Hepatic stellate cell (primary cell): ENCODE measurements around the gene PPP1R37.
"Not testable (repeated sequence)": the region's sequence is repeated elsewhere in the genome, so short reads cannot be mapped to it uniquely, and the experiment has no call there.

Source experiments
- DNase-seq: peaks from one replicate; pipeline ENCODE4 v3.0.0; 2011; ENCODE audit warnings: low spot score

The PPP1R37 gene

DNA sequence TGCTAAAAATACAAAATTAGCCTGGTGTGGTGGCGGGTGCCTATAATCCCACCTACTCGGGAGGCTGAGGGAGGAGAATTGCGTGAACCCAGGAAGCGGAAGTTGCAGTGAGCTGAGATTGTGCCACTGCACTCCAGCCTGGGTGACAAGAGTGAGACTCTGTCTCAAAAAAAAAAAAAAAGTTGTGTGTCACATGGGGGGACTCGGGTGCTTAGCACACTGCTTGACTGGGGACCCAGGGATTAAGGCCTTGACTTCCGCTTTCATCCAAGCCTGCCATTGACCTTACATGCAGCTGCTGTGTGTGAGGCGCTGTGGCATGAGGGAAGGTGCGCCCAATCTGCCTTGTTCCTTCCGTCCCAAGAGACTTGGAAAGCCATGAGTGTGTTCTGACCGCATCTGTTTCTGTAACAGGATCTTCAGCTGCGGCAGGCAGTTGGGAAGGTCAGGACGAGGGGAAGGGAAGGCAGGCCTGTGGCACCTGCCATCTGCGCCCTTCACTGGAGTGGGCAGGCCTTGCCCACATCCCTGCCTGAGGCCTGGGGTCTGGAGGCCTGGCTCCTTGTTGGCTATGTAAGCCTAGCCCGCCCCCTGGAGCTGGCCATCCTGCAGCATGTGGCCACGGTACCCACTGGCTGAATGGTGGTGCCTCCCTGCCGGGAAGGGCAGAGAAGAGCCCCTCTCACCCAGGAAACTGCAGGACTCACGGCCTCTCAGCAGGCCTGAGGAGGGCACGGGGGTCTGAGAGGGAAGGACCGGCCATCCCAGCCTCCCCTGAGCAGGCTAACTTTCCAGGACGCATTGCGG lies 23.0 kb downstream of the PPP1R37 start:
- DNase-seq, result no peak

GRCh38 chr19:45117167-45117594 lies 24.2 kb downstream of the PPP1R37 start:
- no peak for DNase-seq

DNA sequence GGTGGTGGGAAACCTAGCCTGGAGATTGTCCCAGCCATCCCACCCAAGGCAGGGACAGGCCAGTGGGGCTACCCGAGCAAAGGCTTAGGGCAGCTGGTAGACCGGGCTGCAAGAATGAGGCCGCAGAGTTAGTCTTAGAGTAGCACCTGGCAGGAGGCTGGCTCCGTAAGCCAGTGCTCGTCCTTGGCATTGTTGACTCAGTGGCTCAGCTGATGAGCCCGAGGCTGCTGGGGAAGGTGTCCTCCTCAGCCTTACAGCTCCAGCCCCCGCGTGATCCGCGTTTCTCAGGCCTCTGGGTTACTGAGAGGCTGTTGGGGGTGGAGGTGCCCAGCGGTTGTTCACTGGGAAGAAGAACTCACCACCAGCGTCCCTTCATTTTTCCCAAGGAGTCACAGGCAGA lies 24.7 kb downstream of the PPP1R37 start:
- no peak for DNase-seq

DNA sequence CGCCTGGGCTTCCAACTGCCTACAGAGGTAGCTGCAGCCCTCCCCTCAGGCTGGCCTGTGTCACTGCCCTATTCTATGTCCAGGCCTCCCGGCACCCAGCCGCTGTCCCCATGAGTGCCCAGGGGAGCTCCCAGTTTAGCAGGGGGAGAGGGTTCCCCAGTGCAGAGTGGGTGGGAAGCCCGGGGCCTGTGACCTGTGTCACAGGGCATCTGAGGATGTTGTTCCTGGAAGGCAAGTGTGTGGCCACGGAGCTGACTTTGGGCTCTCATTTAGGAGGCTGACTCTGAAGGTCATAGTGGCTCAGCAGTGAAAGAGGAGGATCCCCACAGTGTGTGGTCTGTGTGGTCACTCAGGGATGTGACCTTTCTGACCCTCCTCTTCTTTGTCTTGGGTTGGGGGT lies 25.1 kb downstream of the PPP1R37 start:
- DNase-seq, result no peak

DNA sequence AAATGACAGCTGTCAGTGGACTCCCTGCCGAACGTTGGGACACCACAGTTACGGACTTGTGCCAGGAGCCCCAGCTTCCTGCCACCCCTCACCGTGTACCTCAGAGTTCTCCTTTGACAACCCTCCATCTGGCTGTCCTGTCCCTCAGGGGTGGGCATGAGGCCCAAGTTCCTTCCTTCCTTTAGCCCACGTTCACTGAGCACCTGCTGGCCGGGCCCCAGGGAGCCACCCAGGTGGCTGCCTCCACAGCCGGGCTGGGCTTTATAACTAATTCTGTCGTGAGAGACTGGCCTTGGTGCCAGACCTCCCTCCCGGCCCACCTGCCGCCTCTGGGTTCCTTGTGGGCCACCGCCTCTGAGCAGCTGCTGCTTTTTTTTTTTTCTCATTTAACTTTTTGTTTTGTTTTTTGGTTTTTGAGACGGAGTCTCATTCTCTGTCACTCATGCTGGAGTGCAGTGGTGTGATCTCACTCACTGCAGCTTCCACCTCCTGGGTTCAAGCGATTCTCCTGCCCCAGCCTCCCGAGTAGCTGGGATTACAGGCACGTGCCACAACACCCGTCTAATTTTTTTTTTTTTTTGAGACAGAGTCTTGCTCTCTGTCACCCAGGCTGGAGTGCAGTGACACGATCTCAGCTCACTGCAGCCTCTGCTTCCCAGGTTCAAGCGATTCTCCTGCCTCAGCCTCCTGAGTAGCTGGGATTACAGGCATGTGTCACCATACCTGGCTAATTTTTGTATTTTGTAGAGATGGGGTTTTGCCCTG lies 25.8 kb downstream of the PPP1R37 start:
- DNase-seq, result not testable (repeated sequence)

DNA sequence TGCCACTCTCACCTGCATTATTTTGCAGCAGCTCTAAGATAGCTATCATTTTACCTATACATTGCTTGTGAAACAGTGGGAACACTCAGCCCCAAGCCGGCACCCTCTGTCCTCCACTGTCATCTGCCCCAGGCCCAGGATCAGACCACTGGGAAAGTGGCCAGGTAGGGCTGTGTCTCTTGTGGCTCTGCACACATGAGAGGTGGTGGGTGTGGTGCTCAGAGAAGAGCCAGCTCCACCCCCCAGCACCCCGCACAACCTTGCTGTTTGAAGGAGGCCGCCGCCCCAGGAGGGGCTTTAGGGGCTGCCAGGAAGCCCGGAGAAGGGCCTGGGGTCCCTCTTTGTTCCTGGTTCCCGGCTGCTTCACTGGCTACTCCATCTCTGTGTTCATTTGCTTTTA lies 26.6 kb downstream of the PPP1R37 start:
- no peak for DNase-seq

GRCh38 chr19:45121827-45122345 lies 28.9 kb downstream of the PPP1R37 start:
- DNase-seq, result no peak

- DNase-seq, result no peak
Measured at GRCh38 chr19:45122832-45123231, 29.9 kb downstream of the PPP1R37 start.

DNA sequence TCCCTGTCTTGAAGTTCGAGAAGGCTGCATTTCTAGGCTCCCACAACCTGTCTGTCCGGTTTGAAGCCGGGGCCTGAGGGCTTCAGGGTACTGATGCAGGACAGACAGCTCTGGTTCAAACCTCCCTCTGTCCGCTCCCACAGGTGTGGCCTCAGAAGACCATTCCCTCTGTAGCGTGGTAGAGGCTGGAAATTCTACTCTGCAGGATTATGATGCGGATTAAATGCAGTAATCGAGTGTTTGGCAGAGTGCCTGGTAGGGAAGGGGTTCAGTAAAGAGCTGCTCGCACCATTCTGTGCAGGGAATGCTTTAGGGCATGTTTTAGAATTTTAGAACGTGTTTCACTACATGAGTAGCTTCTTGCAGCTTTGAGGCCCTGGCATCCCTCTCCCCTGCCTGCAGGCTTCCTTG lies 30.5 kb downstream of the PPP1R37 start:
- no peak for DNase-seq

DNA sequence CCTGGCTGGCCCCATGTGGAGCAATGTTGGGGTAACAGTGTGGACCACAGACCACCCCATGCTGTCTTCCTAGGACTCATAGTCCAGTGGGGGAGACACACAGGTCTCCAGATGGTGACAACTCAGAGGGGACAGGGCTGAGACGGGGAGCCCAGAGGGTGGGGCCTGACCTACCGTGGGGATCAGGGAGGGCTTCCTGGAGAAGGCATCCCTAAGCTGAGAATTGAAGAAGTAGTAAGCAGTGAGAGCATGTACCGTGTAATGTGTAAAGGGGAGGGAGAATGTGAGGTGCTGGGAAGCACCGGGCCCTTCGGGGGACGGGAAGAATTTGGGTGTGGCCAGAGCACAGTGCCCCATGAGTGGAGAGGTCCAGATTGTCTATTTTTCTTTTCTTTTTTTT lies 31.0 kb downstream of the PPP1R37 start:
- no peak for DNase-seq

DNA sequence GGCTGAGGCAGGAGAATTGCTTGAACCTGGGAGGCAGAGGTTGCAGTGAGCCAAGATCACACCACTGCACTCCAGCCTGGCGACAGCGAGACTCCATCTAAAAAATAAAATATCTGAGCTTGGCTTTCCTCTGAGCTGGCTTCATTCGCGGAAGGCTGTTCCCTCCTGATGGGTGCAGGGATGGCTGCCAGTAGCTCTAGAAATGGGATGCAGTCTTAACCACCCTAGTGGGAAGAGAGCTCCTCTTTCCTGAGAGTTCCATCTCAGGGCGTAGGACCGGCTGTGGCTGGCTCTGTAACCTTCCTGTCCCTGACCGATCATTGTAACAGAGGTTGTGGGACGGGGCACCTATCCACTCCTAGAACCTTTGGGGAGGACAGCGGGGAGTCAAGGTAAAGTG lies 32.4 kb downstream of the PPP1R37 start:
- no peak for DNase-seq

DNA sequence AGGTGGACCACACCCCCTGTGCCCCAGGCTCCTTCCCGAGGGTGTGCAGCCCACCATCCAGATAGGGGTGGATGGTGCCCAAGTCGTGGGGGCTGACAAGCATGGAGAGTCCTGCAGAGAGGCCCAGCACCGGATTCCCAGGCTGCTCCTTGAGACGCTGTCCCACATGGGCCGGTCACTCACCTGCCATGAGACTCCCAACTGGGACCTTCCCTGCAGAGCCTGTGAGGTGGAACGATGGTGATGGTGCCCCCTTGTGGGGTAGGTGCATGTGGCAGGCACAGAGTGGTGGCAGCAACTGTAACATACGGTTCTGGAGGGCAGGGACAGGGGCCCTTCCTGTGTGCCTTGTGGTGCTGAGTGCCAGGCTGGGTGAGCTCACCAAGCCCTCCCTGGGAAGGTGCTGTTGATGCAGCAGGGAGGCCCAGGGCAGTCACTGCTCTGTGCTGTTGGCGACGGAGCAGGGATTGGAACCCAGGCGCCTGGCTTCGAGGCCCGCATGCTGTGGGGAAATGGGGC lies 33.1 kb downstream of the PPP1R37 start:
- DNase-seq, result peak; percentile 67

DNA sequence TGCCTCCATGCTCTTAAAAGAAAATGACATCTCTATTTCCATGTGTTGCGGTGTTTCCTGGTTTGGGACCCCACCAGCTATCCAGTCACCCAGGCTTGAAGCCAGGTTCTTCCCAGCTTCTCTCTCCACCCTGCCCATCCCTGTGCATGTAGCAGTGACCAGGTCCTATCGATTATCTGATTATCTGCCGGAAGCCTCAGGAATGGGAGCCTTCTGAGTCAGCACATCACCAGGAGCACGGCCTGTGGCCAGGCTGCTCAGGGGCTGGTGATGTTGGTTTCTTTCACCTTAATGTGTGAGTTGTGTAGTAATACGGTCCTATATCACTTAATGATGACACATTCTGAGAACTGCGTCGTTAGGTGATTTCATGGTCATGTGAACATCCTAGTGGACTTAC lies 33.7 kb downstream of the PPP1R37 start:
- no peak for DNase-seq

DNA sequence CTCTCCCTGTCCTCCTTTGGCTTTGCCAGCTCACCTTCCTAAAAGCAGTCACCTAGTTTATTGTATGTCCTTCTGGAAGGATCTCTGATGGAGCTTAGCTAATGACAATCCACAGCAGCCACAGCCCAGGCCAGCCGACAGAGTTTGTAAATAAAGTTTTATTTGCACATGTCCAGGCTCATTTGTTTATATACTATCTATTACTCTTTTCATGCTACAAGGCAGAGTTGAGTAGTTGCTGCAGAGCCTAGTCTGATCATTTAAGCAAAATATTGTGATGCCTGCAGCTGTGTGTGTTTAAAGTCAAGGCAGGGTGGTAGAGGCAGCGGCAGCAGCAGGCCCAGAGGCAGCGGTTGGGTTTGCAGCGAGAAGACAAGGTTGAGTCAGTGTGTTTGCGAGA lies 35.2 kb downstream of the PPP1R37 start:
- DNase-seq, result no peak

- DNase-seq, result no peak
Measured at GRCh38 chr19:45128806-45129205, 35.8 kb downstream of the PPP1R37 start.

DNA sequence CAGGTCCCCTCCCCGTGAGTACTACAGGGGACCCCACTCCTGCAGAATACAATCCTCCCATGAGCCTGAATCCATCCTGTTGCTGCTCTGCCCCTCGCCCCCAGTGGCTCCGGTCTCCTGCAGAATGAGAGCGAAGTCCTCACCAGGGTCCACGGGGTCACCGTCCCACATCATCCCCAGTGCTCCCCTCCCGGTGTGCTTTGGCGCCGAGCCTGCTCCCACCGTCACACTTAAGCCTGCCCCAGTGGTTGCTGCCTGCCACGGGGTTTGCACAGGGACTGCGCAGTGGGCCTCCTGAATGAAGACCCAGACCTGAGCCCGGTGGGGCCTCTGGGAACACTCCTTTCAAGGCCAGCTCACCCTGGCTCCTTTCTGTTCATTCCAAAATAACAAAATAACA lies 37.3 kb downstream of the PPP1R37 start:
- DNase-seq, result no peak

GRCh38 chr19:45130888-45131615 lies 38.1 kb downstream of the PPP1R37 start:
- DNase-seq, result no peak

DNA sequence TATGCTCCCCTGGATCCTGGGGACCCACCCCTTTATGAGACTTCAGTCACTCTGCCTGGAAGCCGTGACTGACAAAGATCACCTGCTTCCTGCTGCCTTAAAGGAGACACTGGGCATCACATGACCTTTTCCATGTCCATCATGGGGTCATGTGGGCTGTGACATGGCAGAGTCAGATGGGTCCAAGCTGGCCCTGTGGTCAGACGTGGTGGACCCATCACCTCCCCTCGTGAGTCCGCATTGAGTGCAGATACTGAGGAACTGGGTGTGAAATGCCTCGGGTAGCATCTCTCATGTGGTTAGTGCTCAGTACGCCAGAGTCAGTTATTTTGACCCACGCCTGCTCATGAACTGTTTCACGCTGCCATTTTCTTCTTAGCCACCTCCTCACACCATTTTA lies 40.7 kb downstream of the PPP1R37 start:
- DNase-seq, result no peak

DNA sequence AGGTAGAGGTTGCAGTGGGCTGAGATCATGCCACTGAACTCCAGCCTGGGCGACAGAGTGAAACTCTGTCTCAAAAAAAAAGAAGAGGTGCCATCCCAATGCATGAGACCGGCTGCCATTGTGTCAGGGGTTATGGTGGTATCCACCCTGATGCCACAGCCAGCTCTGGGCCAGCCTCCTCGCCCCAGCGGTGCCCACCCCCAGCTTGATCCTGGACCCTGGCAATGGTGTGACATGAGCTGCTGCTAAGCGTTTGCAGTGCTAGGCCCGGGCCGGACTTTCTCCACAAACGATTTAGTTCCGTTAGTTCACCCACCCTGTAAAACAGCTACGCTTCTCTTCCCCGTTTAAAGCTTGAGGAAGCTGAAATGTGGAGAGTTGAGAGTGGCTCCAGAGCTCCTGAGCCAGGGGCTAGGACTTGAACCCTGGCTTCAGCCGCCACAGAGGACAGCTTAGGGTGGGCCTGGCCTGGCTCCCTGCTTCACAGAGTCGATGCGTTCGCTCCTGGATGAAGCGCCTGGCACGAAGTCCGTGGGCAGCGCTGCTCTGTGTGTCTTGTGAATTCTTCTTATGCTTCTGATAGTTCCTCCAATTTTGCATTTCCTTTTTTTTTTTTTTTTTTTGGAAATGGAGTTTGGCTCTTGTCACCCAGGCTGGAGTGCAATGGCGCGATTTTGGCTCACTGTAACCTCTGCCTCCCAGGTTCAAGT lies 42.4 kb downstream of the PPP1R37 start:
- DNase-seq, result no peak

DNA sequence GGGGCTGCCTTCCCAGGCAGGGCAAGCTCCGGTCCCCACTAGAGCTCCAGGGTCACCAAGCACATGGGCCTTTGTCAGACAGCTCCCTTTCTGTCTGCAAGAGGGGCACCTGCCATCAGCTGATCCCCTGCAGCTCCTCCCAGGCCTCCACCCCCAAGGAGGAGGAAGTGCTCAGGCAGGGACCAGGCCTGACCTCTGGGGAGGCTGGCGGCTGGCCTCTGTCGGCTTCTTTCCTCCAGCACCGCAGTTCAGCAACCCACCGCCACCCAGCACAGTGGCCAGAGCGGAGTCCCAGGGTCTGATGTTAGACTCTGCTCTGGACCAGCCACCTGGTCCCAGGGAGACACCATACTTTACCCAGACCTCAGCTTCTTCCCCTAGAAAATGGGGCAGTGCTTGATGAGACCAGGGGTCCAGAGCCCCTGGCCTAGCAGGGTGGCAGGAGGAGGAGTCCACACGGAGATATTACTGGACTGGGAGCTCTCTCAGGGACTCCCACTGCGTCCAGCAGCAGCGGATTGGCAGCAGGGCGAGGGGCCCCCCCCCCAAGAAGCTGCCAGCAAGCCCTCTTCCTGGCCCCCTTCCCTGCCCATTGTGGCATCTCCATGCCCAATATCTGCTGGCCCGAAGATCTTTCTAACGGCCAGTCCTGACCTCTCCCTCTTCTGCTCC lies 43.7 kb downstream of the PPP1R37 start:
- no peak for DNase-seq

DNA sequence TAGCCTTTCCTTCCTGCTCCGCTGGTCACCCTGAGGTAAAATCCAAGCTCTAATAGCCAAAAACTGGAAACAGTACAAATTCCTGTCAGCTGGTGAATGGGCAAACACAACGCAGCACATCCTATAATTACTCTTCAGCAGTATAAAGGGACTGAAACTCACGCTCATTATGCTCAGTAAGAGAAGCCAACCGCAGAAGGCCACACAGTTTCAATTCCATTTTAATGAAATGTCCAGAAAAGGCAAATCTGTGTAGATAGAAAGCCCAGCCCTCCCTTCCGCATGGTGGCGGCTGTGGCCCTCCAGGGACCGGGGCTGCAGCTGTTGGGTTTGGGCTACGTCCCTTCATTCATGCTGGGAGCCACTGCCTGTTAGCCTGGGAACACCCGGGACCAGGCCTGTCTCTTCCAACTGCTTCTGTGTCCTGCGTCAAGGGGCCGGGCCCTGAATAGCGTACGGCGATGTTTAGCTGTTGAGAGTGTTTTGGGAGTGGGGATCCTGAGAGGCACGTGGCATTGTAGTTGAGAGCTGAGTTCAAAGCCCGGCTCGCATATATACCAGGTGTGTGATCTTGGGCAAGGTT lies 44.3 kb downstream of the PPP1R37 start:
- no peak for DNase-seq
